NCI-H2107 (cell line): ENCODE data around the gene BRAF.
"Not testable (repeated sequence)": the region's sequence is repeated elsewhere in the genome, so short reads cannot be mapped to it uniquely, and the experiment has no call there.

Experiments
- DNase-seq: peaks from one replicate; lab custom pipeline; 2025; lab: John Stamatoyannopoulos, UW

BRAF gene

GRCh38 chr7:140877249-140877524, 47.5 kb downstream of the BRAF start:
- DNase-seq = no peak

- DNase-seq = no peak
Observed at GRCh38 chr7:140876519-140877248, 48.0 kb downstream of the BRAF start.

- no peak for DNase-seq
Observed at GRCh38 chr7:140873434-140873833, 51.3 kb downstream of the BRAF start.

GRCh38 chr7:140870003-140870402, 54.7 kb downstream of the BRAF start:
- DNase-seq = no peak

GRCh38 chr7:140869430-140869829, 55.3 kb downstream of the BRAF start:
- no peak for DNase-seq

GRCh38 chr7:140867467-140868462, 57.0 kb downstream of the BRAF start:
- no peak for DNase-seq

GRCh38 chr7:140866926-140867325, 57.8 kb downstream of the BRAF start:
- DNase-seq = no peak

- no peak for DNase-seq
Observed at GRCh38 chr7:140864732-140865131, 60.0 kb downstream of the BRAF start.

GRCh38 chr7:140863867-140864266, 60.9 kb downstream of the BRAF start:
- DNase-seq = no peak

GRCh38 chr7:140863184-140863583, 61.5 kb downstream of the BRAF start:
- DNase-seq = no peak

- DNase-seq = no peak
Observed at GRCh38 chr7:140857048-140857447, 67.7 kb downstream of the BRAF start.

GRCh38 chr7:140841166-140841715, 83.5 kb downstream of the BRAF start:
- no peak for DNase-seq

GRCh38 chr7:140831724-140832123, 93.0 kb downstream of the BRAF start:
- DNase-seq = no peak

GRCh38 chr7:140829720-140830119, 95.0 kb downstream of the BRAF start:
- DNase-seq = no peak

- DNase-seq = no peak
Observed at GRCh38 chr7:140828741-140829140, 96.0 kb downstream of the BRAF start.

GRCh38 chr7:140817383-140817782, 107.3 kb downstream of the BRAF start:
- not testable (repeated sequence) for DNase-seq

- DNase-seq = peak; percentile 58
Observed at GRCh38 chr7:140810830-140811556, 113.7 kb downstream of the BRAF start.

- DNase-seq = no peak
Observed at GRCh38 chr7:140810385-140810784, 114.3 kb downstream of the BRAF start.

- DNase-seq = no peak
Observed at GRCh38 chr7:140778975-140779374, 145.8 kb downstream of the BRAF start.

- DNase-seq = no peak
Observed at GRCh38 chr7:140778568-140778967, 146.2 kb downstream of the BRAF start.

- no peak for DNase-seq
Observed at GRCh38 chr7:140774371-140774770, 150.4 kb downstream of the BRAF start.

GRCh38 chr7:140773104-140773503, 151.6 kb downstream of the BRAF start:
- DNase-seq = no peak
